Measurements from ENCODE around the gene ADGRE1.

The ADGRE1 gene

DNA sequence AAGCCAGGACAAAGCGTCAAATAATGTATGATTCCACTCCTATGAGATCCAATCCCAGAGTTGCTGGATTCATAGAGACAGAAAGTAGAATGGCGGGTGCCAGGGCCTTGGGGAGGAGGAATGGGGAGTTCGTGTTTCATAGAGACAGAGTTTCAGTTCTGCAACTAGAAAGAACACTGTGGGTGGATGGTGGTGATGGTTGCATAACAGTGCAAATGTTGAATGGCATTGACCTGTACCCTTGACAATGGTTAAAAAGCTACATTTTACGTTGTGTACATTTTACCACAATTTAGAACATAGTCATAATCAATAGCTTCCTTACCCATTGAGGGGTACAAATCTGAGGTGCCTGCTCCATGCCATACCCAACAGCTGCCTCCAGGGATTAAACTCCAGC, 100.5 kb downstream of the ADGRE1 start:
- Mint-ChIP-seq H3K4me1 (no peaks in the 10 kb centered on the region), H3K36me3 (peaks cover 10% of the 10 kb centered on the region), H3K4me3 (no peak overlapping the region), H3K9me3 (peaks cover 36% of the 10 kb centered on the region), H3K27me3 (no peaks in the 10 kb centered on the region), H3K27ac (no peak overlapping the region)
- CTCF ChIA-PET, result interaction anchor here (0.9 to 1.5 kb wide), 4 partner anchors 12 to 123 kb away, joined by 3 to 4 read pairs (median 3); no protein-coding TSS in a partner anchor
- DNase-seq, result no peak

DNA sequence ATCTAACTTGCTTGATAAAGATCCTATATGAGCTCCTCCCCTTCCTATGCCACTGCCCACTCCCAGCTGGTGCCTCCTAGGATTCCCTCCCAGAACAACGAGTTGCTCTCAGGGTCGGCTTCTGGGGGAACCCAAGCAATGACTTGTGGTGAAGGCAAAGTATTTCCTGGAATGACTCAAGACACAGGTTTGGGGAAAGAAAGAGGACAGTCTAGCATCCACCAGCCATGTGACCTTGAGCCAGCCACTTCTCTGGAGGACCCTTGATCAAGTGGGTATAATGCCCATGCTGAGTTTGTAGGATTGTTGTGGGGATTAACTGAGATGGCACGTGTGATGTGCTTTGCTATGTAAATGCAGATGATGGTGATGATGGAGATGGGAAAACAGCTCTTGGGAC, 100.9 kb downstream of the ADGRE1 start:
- H3K4me3 Mint-ChIP-seq, result no peak overlapping the region
- DNase-seq, result no peak
- H3K36me3 Mint-ChIP-seq, result peaks cover 10% of the 10 kb centered on the region
- H3K4me1 Mint-ChIP-seq, result no peaks in the 10 kb centered on the region
- H3K27ac Mint-ChIP-seq, result no peak overlapping the region
- H3K27me3 Mint-ChIP-seq, result no peaks in the 10 kb centered on the region
- H3K9me3 Mint-ChIP-seq, result peaks cover 34% of the 10 kb centered on the region
- CTCF ChIA-PET, result interaction anchor here (0.9 to 1.5 kb wide), 4 partner anchors 11 to 124 kb away, joined by 3 to 4 read pairs (median 3); no protein-coding TSS in a partner anchor
